Frontal cortex (tissue), 4 donors: ENCODE measurements around the gene MYEOV. TPM values are rescaled to one million over a fixed set of nuclear protein-coding genes. Genes with fewer than 3 reads are reported as not detected.

Experiments used
- DNase-seq, 2 donors: peaks; one replicate each; pipeline ENCODE4 v3.0.0; 2012; ENCODE audit warnings: low spot score in 2 of 2
- FAIRE-seq: peaks from 2 replicates; lab custom pipeline; 2012; peaks lifted over from hg19 to GRCh38; lab: Jason Lieb, UNC
- total RNA-seq: library from RNA; depleted of rRNA; stranded (reverse); fragments of >200 nt; gene quantifications from one replicate; pipeline ENCODE4 v1.2.3, GENCODE V29; 2014
- donor health status: control.
- donor health status: control.
- donor health status: control.

MYEOV gene
- total RNA-seq, 1 donor from 2014 or later, result not detected

- DNase-seq (no peak), FAIRE-seq (no peak)
Measured at GRCh38 chr11:69333879-69334278, 39.9 kb downstream of the MYEOV start.

GRCh38 chr11:69335007-69335780 is 41.2 kb downstream of the MYEOV start:
- DNase-seq (no peak), FAIRE-seq (no peak)

GRCh38 chr11:69335781-69336405 is 41.9 kb downstream of the MYEOV start:
- FAIRE-seq, result no peak
- no peak for DNase-seq

- no peak for FAIRE-seq
- DNase-seq, result no peak
Measured at GRCh38 chr11:69337211-69337721, 43.3 kb downstream of the MYEOV start.

GRCh38 chr11:69339041-69339733 is 45.2 kb downstream of the MYEOV start:
- FAIRE-seq, result no peak

GRCh38 chr11:69339983-69340565 is 46.1 kb downstream of the MYEOV start:
- DNase-seq, result no peak
- FAIRE-seq, result no peak

More at GRCh38 chr11:69339041-69339733, 45.2 kb downstream of the MYEOV start:
- DNase-seq, result no peak

GRCh38 chr11:69342588-69343330 is 48.8 kb downstream of the MYEOV start:
- DNase-seq (no peak), FAIRE-seq (no peak)

GRCh38 chr11:69343401-69344321 is 49.7 kb downstream of the MYEOV start:
- FAIRE-seq (no peak), DNase-seq (no peak)

- DNase-seq, result no peak
- FAIRE-seq, result no peak
Measured at GRCh38 chr11:69344570-69345145, 50.7 kb downstream of the MYEOV start.

Other genes starting within 250 kb of the MYEOV start
- 6.1 TPM for gene TPCN2, start 245.2 kb upstream of the MYEOV start, total RNA-seq
- gene SMIM38, start 138.2 kb upstream of the MYEOV start, total RNA-seq, result 0.41 TPM
- not detected for gene LINC01488, start 187.5 kb downstream of the MYEOV start, total RNA-seq